Osteoblast (primary cell): ENCODE data around the gene GNS. TPM values are rescaled to one million over a fixed set of nuclear protein-coding genes. Genes with fewer than 3 reads are reported as not detected.
A peak's percentile ranks its signal among the peaks of the same experiment; 100 is the strongest.
"Not testable (repeated sequence)": the region's sequence is repeated elsewhere in the genome, so short reads cannot be mapped to it uniquely, and the experiment has no call there.

Source experiments
- DNase-seq: peaks from one replicate; pipeline ENCODE4 v3.0.0; 2011; ENCODE audit warnings: low spot score, mixed read lengths; ENCODE audit not compliant: insufficient read length; ENCODE audit errors: missing footprints
- H2AFZ ChIP-seq: 2 replicates; pipeline ENCODE4 v1.6.0; 2011; ENCODE audit warnings: mild to moderate bottlenecking, low read length
- H3K27ac ChIP-seq: 2 replicates; pipeline ENCODE4 v1.5.1; 2011; ENCODE audit warnings: mild to moderate bottlenecking, low read depth, low read length, moderate library complexity
- H3K27me3 ChIP-seq: 2 replicates; pipeline ENCODE4 v1.6.0; 2012; ENCODE audit warnings: mild to moderate bottlenecking, control low read depth, inconsistent platforms, low read length, moderate library complexity; ENCODE audit not compliant: insufficient read depth
- H3K36me3 ChIP-seq: 2 replicates; pipeline ENCODE4 v1.5.1; 2011; ENCODE audit warnings: mild to moderate bottlenecking, low read length, control low read depth, moderate library complexity; ENCODE audit not compliant: insufficient read depth
- H3K4me1 ChIP-seq: 2 replicates; pipeline ENCODE4 v1.5.1; 2011; ENCODE audit warnings: mild to moderate bottlenecking, low read length, control low read depth, moderate library complexity; ENCODE audit not compliant: insufficient read depth
- H3K4me2 ChIP-seq: 2 replicates; pipeline ENCODE4 v1.6.0; 2011; ENCODE audit warnings: mild to moderate bottlenecking, low read length; ENCODE audit not compliant: insufficient read depth
- H3K4me3 ChIP-seq: fragments of 200-600 bp; sonication (generic); 3 replicates; pipeline ENCODE4 v1.5.1; 2012; ENCODE audit warnings: mild to moderate bottlenecking, low read length, inconsistent platforms; ENCODE audit not compliant: insufficient read depth
- H3K79me2 ChIP-seq: 2 replicates; pipeline ENCODE4 v1.6.0; 2012; ENCODE audit warnings: mild to moderate bottlenecking, low read length, control low read depth, inconsistent platforms; ENCODE audit not compliant: insufficient read depth
- H3K9me3 ChIP-seq: 2 replicates; pipeline ENCODE4 v1.5.1; 2011; ENCODE audit warnings: low read depth, low read length, control low read depth
- H4K20me1 ChIP-seq: 2 replicates; pipeline ENCODE4 v1.6.0; 2012; ENCODE audit warnings: mild to moderate bottlenecking, low read length, control low read depth; ENCODE audit not compliant: insufficient read depth
- CTCF ChIP-seq: IDR thresholded peaks from 2 replicates; pipeline ENCODE4 v1.5.1; 2011; ENCODE audit warnings: mild to moderate bottlenecking, low read depth, low read length, moderate library complexity; ENCODE audit errors: extremely low read depth
- total RNA-seq: library from RNA; depleted of rRNA; stranded (reverse); fragments of >200 nt; gene quantifications from 2 replicates; pipeline ENCODE4 v1.2.3, GENCODE V29; 2012

Gene GNS
- total RNA-seq, 1 donor: 277 TPM

GRCh38 chr12:64802180-64802775 is 43.1 kb upstream of the GNS start:
- not testable (repeated sequence) for H3K4me3 ChIP-seq, H3K79me2 ChIP-seq, H3K9me3 ChIP-seq, H3K36me3 ChIP-seq, DNase-seq, H2AFZ ChIP-seq, H3K4me1 ChIP-seq, H3K27ac ChIP-seq, H4K20me1 ChIP-seq
- peaks cover 15% of the 10 kb centered on the region for H3K27me3 ChIP-seq
- peak overlapping the region; percentile 8 for H3K4me2 ChIP-seq
- peak; percentile 88 for TF ChIP-seq CTCF

- Histone ChIP-seq H3K27ac (no peak overlapping the region), H3K9me3 (no peaks in the 10 kb centered on the region), H4K20me1 (no peaks in the 10 kb centered on the region), H3K79me2 (no peaks in the 10 kb centered on the region), H3K4me1 (no peaks in the 10 kb centered on the region), H3K27me3 (peaks cover 15% of the 10 kb centered on the region), H2AFZ (no peak overlapping the region), H3K4me2 (no peak overlapping the region), H3K36me3 (no peaks in the 10 kb centered on the region), H3K4me3 (no peak overlapping the region)
- no peak for DNase-seq
- peak; percentile 39 for TF ChIP-seq CTCF
These were observed 42.2 kb upstream of the GNS start for GRCh38 chr12:64801381-64801780.

GRCh38 chr12:64800640-64801039 is 41.4 kb upstream of the GNS start:
- Histone ChIP-seq H3K9me3 (no peaks in the 10 kb centered on the region), H2AFZ (no peak overlapping the region), H3K79me2 (no peaks in the 10 kb centered on the region), H3K27me3 (peaks cover 15% of the 10 kb centered on the region), H3K27ac (no peak overlapping the region), H4K20me1 (no peaks in the 10 kb centered on the region), H3K4me3 (no peak overlapping the region), H3K4me2 (no peak overlapping the region), H3K36me3 (no peaks in the 10 kb centered on the region), H3K4me1 (no peaks in the 10 kb centered on the region)
- TF ChIP-seq CTCF: no peak
- no peak for DNase-seq

- Histone ChIP-seq H3K36me3 (no peaks in the 10 kb centered on the region), H3K9me3 (no peaks in the 10 kb centered on the region), H3K27me3 (peaks cover 12% of the 10 kb centered on the region), H3K4me3 (no peak overlapping the region), H3K4me2 (no peak overlapping the region), H3K79me2 (no peaks in the 10 kb centered on the region), H3K27ac (no peak overlapping the region), H3K4me1 (no peaks in the 10 kb centered on the region), H4K20me1 (no peaks in the 10 kb centered on the region), H2AFZ (no peak overlapping the region)
- TF ChIP-seq CTCF: no peak
- DNase-seq: no peak
These were observed 39.0 kb upstream of the GNS start for GRCh38 chr12:64798165-64798564.
